GM12873 (cell line): Measurements from ENCODE around the gene HTT.

Source experiments
- CTCF ChIP-seq: IDR thresholded peaks from 2 replicates; pipeline ENCODE4 v1.5.1; 2012; ENCODE audit warnings: low read depth, mild to moderate bottlenecking, moderate library complexity, low read length, control low read depth; ENCODE audit not compliant: insufficient read depth; ENCODE audit errors: missing control alignments

HTT gene

GRCh38 chr4:3128058-3128457 is 53.6 kb downstream of the HTT start:
- no peak for TF ChIP-seq CTCF

GRCh38 chr4:3128976-3129375 is 54.5 kb downstream of the HTT start:
- no peak for TF ChIP-seq CTCF

GRCh38 chr4:3130201-3130600 is 55.7 kb downstream of the HTT start:
- no peak for TF ChIP-seq CTCF

- TF ChIP-seq CTCF, result no peak
Observed at GRCh38 chr4:3130826-3131225, 56.3 kb downstream of the HTT start.

- no peak for TF ChIP-seq CTCF
Observed at GRCh38 chr4:3134201-3134600, 59.7 kb downstream of the HTT start.

DNA sequence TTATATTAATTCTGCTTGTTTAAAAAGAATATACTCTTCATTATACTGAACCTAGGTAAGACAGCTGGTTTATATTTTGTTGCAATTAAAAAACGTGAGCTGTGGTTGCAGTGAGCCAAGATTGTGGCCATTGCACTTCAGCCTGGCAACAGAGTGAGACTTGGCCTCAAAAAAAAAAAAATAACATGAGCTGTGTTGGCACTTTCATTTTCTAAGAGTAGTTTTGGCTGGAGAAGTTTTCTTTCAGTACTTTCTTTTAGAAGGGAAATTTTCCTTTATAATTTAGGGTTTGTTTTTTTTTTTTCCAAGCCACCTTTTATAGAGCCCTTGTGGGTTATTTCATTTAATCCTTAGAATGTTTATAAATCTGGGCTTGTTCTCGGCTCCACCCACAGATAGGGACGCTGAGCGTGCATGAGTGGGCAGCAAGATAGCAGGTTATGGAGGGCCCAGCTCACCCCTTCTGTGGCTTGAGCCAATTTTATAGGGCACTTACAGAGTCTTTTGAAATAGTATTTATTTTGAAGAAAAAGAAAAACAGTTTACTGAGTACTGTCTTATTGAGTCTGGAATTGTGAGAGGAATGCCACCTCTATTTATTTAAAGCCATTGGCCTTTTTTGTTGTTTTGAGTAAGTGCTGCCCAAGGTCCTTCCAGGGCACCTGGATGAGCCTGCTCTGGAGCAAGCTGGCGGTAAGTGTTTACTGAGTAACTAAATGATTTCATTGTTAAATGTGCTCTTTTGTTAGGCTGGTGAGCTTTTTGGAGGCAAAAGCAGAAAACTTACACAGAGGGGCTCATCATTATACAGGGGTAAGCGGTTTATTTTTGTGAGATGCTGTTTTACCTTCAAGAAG is 60.9 kb downstream of the HTT start:
- no peak for TF ChIP-seq CTCF

GRCh38 chr4:3136454-3136853 is 62.0 kb downstream of the HTT start:
- TF ChIP-seq CTCF, result no peak
